ENCODE results near the gene PVALEF.

GRCh38 chr17:81189670-81190530, 24.6 kb downstream of the PVALEF start:
- no peak for TF ChIP-seq CTCF (optimal IDR thresholded peaks at IDR 0.05 in 1 of 3, IDR thresholded peaks at IDR 0.05 in 1 of 3, conservative IDR thresholded peaks at IDR 0.05 in 1 of 3; ENCODE audit: extremely low read depth in 1 of 3, insufficient read depth in 2 of 3, low read length in 3 of 3)
- TF ChIP-seq EZH2 (IDR thresholded peaks at IDR 0.05; ENCODE audit: low read length) = no peak

All from keratinocyte (primary cell).